Measurements from ENCODE around the gene ERAL1. TPM values are rescaled to one million over a fixed set of nuclear protein-coding genes. Genes with fewer than 3 reads are reported as not detected.
"Not testable (repeated sequence)": the region's sequence is repeated elsewhere in the genome, so short reads cannot be mapped to it uniquely, and the experiment has no call there.

ERAL1 gene
- 100 to 1,000 TPM in 1 of 2 donors, 10 to 100 TPM in 1; 55.9 to 105 TPM for total RNA-seq

DNA sequence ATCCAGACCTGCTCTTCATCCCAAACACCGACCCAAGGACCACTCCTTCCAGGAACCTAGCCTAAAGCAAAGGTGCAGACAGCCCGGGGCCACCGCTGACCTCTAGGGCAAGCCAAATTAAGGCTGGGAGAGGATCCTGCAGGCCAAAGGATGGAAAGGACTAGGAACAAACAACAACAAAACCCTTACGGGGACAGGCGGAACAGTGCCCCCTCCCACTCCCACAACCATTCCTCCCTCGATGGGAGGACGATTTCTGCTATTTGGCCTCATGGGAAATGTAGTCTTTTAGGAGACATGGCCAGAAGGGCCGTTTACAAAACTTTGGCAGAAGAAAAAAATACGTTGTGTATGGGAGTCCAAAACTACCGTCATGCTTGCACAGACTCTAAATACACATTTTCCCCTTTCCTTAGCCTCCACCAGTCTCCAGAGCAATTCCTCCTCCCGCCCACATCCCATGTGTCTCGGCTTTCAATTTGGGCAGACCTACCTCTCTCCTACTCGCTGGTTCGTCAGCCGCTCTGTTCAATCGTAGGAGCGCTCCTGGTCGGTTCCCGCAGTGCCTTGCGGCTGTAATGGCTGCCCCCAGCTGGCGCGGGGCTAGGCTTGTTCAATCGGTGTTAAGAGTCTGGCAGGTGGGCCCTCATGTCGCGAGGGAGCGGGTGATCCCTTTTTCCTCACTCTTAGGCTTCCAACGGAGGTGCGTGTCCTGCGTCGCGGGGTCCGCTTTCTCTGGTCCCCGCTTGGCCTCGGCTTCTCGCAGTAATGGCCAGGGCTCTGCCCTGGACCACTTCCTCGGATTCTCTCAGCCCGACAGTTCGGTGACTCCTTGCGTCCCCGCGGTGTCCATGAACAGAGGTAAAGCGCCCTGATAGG is at the start of gene ERAL1:
Gene ERAL1 (plus strand): TSS at position 560 of the 879 bp plus-strand sequence. CDS start 19 bp downstream, at position 579.
- Mint-ChIP-seq H3K27ac (peak within 1 kb of the TSS; percentile 88 to 97), H3K4me3 (peak within 1 kb of the TSS; percentile 95), H3K27me3 (no peaks in the 10 kb centered on the region), H3K9me3 (no peaks in the 10 kb centered on the region), H3K36me3 (no peaks in the 10 kb centered on the region), H3K4me1 (ENCODE audit: low read depth in 2 of 2) (peaks cover 11 to 21% of the 10 kb centered on the region in 2 donors)
- peak; percentile 99 to 100 for ATAC-seq
- peak; percentile 80 for DNase-seq (ENCODE audit: low spot score)

DNA sequence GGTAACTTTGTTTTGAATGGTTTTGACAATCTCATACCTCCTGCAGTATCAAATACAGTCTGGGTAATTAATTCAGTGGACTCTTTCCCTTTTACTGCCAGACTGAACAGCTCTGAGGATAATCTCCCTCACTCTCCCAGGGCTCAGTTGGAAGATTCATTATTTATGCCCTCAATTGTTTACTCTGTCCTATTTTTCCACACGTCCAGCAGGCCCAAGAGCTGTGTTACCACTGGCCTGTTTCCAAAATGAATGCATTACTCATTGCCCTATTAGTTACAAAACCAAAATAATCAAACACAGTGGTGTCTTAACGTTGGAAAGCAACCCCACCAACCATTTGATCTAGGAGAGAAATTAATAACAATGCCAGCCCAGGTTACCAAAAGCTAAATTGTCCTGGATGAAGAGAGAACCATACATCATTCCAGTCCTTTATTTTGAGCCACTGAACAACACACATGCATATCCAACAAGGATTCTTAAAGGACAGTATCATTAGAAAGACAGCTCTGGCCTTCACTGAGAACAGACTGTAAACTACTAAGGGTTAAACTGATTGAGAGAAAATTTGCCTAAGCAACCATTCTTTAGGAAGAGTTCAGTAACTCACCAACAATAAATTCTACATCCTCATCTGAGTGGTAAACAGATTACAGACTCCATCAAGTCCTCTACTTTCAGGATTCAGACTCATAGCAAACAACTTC is 46.7 kb upstream of the ERAL1 start:
- no peak overlapping the region for H3K4me3 Mint-ChIP-seq
- ATAC-seq = no peak

DNA sequence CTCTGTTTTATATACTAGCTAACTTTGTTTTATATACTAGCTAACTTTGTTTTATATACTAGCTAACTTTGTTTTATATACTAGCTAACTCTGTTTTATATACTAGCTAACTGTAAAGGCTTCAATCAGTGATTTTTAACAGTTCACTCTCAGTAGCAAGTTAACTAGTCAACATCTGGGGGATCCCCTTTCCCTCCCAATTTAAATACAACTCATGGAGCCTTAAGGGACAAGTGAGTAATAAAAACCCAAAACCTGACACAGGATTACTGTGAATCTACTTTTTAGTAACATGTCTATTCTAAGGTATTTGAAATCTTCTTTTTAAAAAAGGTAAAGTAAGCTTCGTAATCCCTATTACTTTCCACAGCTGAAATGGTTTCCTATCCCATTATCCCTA is 44.4 kb upstream of the ERAL1 start:
- peak overlapping the region; percentile 42 for H3K4me3 Mint-ChIP-seq
- no peaks in the 10 kb centered on the region for H3K27me3 Mint-ChIP-seq
- H3K27ac Mint-ChIP-seq = no peak overlapping the region
- ATAC-seq = no peak
- no peaks in the 10 kb centered on the region for H3K36me3 Mint-ChIP-seq
- peaks cover 16 to 27% of the 10 kb centered on the region in 2 donors for H3K4me1 Mint-ChIP-seq (ENCODE audit: low read depth in 2 of 2)
- no peaks in the 10 kb centered on the region for H3K9me3 Mint-ChIP-seq
- no peak for DNase-seq (ENCODE audit: low spot score)

More for the DNA sequence above, 46.7 kb upstream of the ERAL1 start:
- H3K36me3 Mint-ChIP-seq = no peaks in the 10 kb centered on the region
- H3K27ac Mint-ChIP-seq = peak overlapping the region in 1 of 2 donors; percentile 34
- H3K4me1 Mint-ChIP-seq (ENCODE audit: low read depth in 2 of 2) = peaks cover 15 to 24% of the 10 kb centered on the region in 2 donors
- no peaks in the 10 kb centered on the region for H3K27me3 Mint-ChIP-seq
- no peaks in the 10 kb centered on the region for H3K9me3 Mint-ChIP-seq
- no peak for DNase-seq (ENCODE audit: low spot score)

DNA sequence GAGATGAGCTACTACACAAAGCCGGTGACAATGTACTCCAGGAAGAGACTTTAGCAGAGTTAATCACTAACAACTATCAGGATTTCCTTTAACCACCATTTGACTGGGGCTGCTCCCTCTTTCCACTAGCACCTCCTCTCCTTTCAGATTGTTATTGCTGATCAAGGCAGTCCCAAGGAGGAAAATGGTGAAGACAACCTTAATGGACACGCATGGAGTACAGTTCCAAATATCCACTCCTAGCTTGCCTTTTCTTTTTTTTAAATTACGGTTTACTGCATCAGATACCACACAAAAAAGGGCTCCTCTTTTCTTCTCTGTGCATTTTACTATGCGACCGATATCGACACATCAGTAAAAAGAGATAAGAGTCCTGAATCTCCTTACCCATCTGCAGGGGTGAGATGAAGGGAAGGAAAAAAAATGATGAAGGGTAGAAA is 43.1 kb upstream of the ERAL1 start:
- peaks cover 16 to 27% of the 10 kb centered on the region in 2 donors for H3K4me1 Mint-ChIP-seq (ENCODE audit: low read depth in 2 of 2)
- H3K4me3 Mint-ChIP-seq = peak overlapping the region; percentile 91
- peak overlapping the region; percentile 53 to 72 for H3K27ac Mint-ChIP-seq
- H3K27me3 Mint-ChIP-seq = no peaks in the 10 kb centered on the region
- H3K36me3 Mint-ChIP-seq = no peaks in the 10 kb centered on the region
- no peaks in the 10 kb centered on the region for H3K9me3 Mint-ChIP-seq
- no peak for DNase-seq (ENCODE audit: low spot score)
- ATAC-seq = no peak

DNA sequence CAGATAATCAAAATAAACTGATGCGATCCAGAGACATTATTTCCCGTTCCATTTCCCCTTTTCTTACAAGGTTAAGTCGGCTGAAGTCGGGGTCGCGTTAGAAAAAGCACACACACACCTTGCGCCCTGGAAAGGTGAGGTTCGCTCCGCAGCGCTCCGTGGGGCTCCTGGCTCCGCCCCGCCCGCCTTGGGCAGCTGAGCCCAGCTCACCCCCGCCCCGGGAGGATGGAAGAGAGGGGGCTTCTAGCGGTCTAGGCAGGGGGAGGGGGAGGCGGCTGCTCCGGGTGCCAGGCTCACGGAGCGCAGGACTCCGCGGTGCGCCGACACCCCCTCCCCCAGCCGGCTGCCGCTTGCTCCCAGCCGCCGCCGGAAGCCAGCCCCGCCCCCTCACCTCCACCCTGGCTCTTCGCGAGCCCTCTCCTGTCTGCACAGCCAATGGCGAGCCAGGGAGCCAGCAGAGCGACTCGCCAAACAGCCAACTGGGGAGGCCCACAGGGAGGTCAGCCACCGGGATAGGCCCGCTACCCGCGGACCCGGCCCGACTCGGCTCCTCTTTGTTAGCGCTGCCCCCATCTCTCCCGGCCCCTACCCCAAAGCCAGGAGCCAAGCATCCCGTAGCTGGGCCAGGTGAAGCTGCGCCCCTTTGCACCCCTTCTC is 42.6 kb upstream of the ERAL1 start:
- Mint-ChIP-seq H3K4me3 (peak overlapping the region; percentile 91), H3K27ac (peak overlapping the region; percentile 53 to 72), H3K4me1 (ENCODE audit: low read depth in 2 of 2) (peaks cover 16 to 27% of the 10 kb centered on the region in 2 donors), H3K27me3 (no peaks in the 10 kb centered on the region), H3K9me3 (no peaks in the 10 kb centered on the region), H3K36me3 (no peaks in the 10 kb centered on the region)
- ATAC-seq (peak; percentile 100), DNase-seq (ENCODE audit: low spot score) (peak; percentile 97)

DNA sequence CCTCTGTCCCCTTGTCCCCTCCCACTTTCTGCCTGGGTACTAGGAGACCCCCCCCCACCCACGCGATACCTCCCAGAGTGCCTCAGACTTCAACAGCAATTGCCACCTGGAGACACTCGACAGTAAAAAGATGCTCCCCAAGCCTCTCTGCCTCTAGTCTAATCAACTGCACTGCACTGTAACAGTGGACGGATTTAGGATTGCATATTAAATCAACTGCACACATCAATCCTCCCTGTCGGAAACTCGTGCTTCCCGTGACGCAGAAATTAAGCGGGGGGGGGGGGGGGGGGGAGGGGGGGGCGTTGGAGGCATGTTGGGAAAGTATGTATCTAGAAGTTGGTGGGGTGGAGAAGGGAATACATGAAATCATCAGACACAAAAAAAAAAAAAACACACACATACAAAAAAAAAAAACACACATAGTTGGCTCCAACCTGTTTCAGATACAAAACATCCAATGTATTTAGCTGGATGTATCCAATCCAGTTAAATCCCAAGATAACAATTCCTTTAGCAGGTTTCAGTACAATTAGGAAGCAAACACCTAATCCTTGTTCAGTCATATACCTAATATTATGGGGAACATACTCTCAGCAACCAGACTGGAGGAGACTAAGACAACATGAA is 42.0 kb upstream of the ERAL1 start:
- DNase-seq (ENCODE audit: low spot score) (no peak), ATAC-seq (no peak)
- H3K36me3 Mint-ChIP-seq = no peaks in the 10 kb centered on the region
- peaks cover 11 to 26% of the 10 kb centered on the region in 2 donors for H3K4me1 Mint-ChIP-seq (ENCODE audit: low read depth in 2 of 2)
- H3K9me3 Mint-ChIP-seq = no peaks in the 10 kb centered on the region
- H3K27me3 Mint-ChIP-seq = no peaks in the 10 kb centered on the region
- peak overlapping the region; percentile 53 to 70 for H3K27ac Mint-ChIP-seq
- peak overlapping the region; percentile 91 for H3K4me3 Mint-ChIP-seq

DNA sequence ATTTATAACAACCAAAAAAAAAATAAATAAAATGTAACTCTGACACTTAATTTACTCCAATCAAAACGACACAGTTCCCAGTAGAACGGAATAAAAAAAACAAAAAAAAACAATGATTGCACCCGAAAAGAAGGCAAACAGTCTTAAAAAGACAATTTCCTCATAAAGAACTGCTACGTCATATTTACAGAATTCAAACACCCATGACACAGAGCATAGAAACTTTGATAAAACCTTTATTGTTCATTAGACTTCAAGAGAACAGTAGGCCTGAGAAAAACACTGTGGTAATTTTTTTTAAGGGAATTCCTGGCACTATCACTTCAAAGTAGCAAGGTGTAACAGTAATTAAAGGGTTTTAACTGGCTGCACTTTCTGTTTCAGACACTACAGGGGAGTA is 38.3 kb upstream of the ERAL1 start:
- Mint-ChIP-seq H3K27ac (no peak overlapping the region), H3K36me3 (no peaks in the 10 kb centered on the region), H3K9me3 (no peaks in the 10 kb centered on the region), H3K4me1 (ENCODE audit: low read depth in 2 of 2) (peaks cover 2 to 10% of the 10 kb centered on the region in 2 donors), H3K4me3 (no peak overlapping the region), H3K27me3 (no peaks in the 10 kb centered on the region)
- no peak for ATAC-seq
- DNase-seq (ENCODE audit: low spot score) = no peak

DNA sequence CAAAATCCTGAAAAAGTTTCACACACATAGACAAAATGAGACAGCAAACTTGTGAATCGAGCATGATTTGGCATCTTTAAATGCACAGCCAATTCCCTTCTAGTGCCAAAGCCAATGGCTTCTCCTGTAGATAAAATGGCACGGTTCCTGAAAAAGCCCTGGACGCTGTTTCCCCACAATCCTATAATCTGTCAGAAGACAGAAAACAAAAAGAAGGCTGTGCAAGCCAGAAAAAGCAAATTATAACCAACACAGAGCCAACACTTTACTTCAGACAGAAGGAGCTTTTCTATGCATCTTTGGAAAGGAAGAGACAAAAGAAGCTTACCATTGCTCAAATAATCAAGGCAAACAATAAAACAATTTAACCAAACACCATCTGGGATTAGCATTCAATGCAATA is 36.0 kb upstream of the ERAL1 start:
- DNase-seq (ENCODE audit: low spot score) (no peak), ATAC-seq (no peak)
- H3K27ac Mint-ChIP-seq = peak overlapping the region in 1 of 2 donors; percentile 13
- H3K9me3 Mint-ChIP-seq = no peaks in the 10 kb centered on the region
- no peaks in the 10 kb centered on the region for H3K27me3 Mint-ChIP-seq
- no peak overlapping the region for H3K4me3 Mint-ChIP-seq
- H3K4me1 Mint-ChIP-seq (ENCODE audit: low read depth in 2 of 2) = peaks cover 3 to 5% of the 10 kb centered on the region in 2 donors
- no peaks in the 10 kb centered on the region for H3K36me3 Mint-ChIP-seq

DNA sequence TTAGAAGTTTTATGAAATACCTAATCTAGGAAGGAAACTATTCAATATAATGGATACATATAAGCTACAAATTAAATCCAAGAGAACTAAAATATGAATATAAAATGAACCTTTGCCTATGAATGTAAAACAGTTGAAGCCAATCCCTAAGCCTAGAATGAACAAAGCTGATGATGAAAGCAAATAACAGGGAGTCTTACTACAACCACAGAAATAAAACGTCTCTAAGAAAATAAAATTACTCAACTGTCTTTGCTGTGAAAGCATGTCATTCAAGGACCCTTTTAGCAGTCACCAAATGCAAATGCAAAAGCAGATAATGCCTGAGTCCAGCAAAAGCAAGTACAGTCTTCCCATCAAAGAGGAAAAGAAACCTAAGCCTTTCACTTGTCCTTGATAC is 35.2 kb upstream of the ERAL1 start:
- Mint-ChIP-seq H3K27me3 (no peaks in the 10 kb centered on the region), H3K4me1 (ENCODE audit: low read depth in 2 of 2) (peaks cover 5 to 7% of the 10 kb centered on the region in 2 donors), H3K4me3 (no peak overlapping the region), H3K27ac (no peak overlapping the region), H3K9me3 (no peaks in the 10 kb centered on the region), H3K36me3 (no peaks in the 10 kb centered on the region)
- ATAC-seq = no peak
- no peak for DNase-seq (ENCODE audit: low spot score)

DNA sequence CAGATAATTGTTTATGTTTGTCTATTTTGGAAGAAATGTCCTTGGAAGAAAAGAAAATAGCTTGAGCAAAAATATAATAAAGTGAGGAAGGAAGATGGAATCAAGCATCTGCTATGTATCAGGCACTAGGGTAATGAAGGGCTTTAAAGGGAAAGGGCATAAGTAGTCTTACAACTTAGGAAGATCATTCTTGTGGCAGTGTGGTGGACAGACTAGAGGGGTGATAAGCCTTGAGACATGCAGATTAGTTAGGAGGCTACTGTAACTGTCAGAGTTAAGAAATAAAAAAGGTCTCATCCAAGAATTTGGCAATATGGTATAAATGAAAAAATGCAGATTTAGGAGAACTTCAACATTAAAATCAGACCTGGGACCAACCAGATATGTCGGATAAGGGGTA is 27.1 kb upstream of the ERAL1 start:
- H3K27ac Mint-ChIP-seq = no peak overlapping the region
- H3K36me3 Mint-ChIP-seq = peaks cover 5% of the 10 kb centered on the region
- peaks cover 10 to 20% of the 10 kb centered on the region in 2 donors for H3K4me1 Mint-ChIP-seq (ENCODE audit: low read depth in 2 of 2)
- DNase-seq (ENCODE audit: low spot score) (no peak), ATAC-seq (no peak)
- H3K4me3 Mint-ChIP-seq = no peak overlapping the region
- no peaks in the 10 kb centered on the region for H3K27me3 Mint-ChIP-seq
- no peaks in the 10 kb centered on the region for H3K9me3 Mint-ChIP-seq

DNA sequence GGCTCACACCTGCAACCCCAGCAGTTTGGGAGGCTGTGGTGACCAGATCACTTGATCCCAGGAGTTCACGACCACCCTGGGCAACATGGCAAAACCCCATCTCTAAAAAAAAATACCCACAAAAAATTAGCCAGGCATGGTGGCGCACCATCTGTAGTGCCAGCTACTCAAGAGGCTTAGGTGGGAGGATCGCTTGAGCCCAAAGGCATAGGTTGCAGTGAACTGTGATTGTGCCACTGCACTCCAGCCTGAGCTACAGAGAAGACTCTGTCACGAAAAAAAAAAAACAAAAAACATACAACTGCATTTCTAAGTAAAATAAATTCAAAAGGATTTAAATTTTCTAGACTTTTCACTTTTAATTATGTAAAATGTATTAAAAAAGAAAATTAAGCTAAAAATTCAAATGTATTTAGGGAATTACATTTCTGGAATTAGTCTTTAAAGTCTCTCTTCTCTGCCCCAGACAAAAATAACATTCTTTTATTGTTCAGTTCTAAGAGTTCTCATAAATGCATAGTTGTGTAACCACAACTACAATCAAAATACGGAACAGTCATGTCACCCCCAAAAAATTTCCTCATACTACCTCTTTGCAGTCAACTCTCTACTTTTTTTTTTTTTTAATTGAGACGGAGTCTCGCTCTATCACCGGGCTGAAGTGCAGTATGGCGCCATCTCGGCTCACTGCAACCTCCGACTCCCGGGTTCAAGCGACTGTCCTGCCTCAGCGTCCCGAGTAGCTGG is 26.3 kb upstream of the ERAL1 start:
- Mint-ChIP-seq H3K4me1 (ENCODE audit: low read depth in 2 of 2) (peaks cover 8 to 18% of the 10 kb centered on the region in 2 donors), H3K9me3 (no peaks in the 10 kb centered on the region), H3K36me3 (peaks cover 5% of the 10 kb centered on the region), H3K4me3 (no peak overlapping the region), H3K27ac (no peak overlapping the region), H3K27me3 (no peaks in the 10 kb centered on the region)
- ATAC-seq = no peak
- DNase-seq (ENCODE audit: low spot score) = no peak

DNA sequence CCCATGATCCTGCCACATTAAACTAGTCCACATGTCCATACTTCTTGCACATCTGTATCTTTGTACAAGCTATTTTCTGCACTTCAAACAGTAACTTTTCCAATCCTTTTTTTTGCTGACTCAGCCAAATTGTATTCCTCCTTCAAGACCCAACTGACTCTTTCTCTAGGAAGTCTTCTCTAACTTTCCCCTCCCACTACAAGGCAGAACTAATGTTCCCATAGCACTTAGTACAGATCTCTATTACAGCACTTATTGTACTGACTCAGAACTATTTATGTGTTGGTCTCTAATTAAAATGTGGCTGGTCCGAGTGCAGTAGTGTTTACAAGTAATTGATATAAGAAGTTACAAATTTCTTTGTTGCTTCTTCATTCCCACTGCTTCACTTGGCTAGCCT is 20.4 kb upstream of the ERAL1 start:
- no peak for DNase-seq (ENCODE audit: low spot score)
- H3K9me3 Mint-ChIP-seq = no peaks in the 10 kb centered on the region
- H3K27ac Mint-ChIP-seq = no peak overlapping the region
- H3K4me3 Mint-ChIP-seq = no peak overlapping the region
- peaks cover 14 to 15% of the 10 kb centered on the region in 2 donors for H3K4me1 Mint-ChIP-seq (ENCODE audit: low read depth in 2 of 2)
- H3K36me3 Mint-ChIP-seq = peaks cover 13% of the 10 kb centered on the region
- ATAC-seq = no peak
- H3K27me3 Mint-ChIP-seq = no peaks in the 10 kb centered on the region

DNA sequence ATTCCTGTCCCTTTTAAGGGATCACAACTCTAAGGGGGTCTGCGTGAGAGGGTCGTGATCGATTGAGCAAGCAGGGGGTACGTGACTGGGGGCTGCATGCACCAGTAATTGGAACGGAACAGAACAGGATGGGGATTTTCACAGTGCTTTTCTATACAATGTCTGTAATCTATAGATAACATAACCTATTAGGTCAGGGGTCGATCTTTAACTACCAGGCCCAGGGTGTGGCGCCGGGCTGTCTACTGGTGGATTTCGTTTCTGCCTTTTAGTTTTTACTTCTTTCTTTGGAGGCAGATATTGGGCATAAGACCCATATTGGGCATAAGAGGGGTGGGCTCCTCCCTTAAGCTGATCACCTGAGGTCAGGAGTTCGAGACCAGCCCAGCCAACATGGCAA is 18.3 kb upstream of the ERAL1 start:
- ATAC-seq; H3K27me3 Mint-ChIP-seq; H3K4me3 Mint-ChIP-seq; DNase-seq (ENCODE audit: low spot score); H3K9me3 Mint-ChIP-seq: not testable (repeated sequence)
- peaks cover 14 to 15% of the 10 kb centered on the region in 2 donors for H3K4me1 Mint-ChIP-seq (ENCODE audit: low read depth in 2 of 2)
- peaks cover 13% of the 10 kb centered on the region for H3K36me3 Mint-ChIP-seq
- H3K27ac Mint-ChIP-seq = peak overlapping the region in 1 of 2 donors; percentile 24

Data from natural killer cell treated with Interleukin-12 subunit alpha and Interleukin-12 subunit beta and Interleukin-15 and Interleukin-18, amount 100 ng/mL, for 72 hours (primary cell).